ENCODE measurements around the gene BPI. TPM values are rescaled to one million over a fixed set of nuclear protein-coding genes. Genes with fewer than 3 reads are reported as not detected.

The BPI gene
- total RNA-seq, 1 experiment from 2014 or later = not detected

- intact Hi-C loops (cut with micrococcal nuclease; ENCODE audit: unreplicated experiment) = no loop called here
- no peak for TF ChIP-seq CTCF (IDR thresholded peaks at IDR 0.05; ENCODE audit: insufficient read depth in 1 of 2, low read depth in 1 of 2, low read length in 1 of 2, severe bottlenecking in 1 of 2, unreplicated experiment in 1 of 2)
- no peaks in the 10 kb centered on the region for H3K27me3 Mint-ChIP-seq (ENCODE audit: insufficient read depth, unreplicated experiment)
- H3K36me3 ChIP-seq (ENCODE audit: control insufficient read depth, insufficient read depth, low read length) = no peaks in the 10 kb centered on the region
- ChIA-PET POLR2A (no interaction called here), CTCF (no interaction called here)
- H3K27ac Mint-ChIP-seq (ENCODE audit: unreplicated experiment) = no peak overlapping the region
- H3K4me3 ChIP-seq (ENCODE audit: low read depth, low read length) = no peak overlapping the region
- H3K9me3 ChIP-seq = no peaks in the 10 kb centered on the region
- no TSS peak for BruUV-seq (replicated peaks)
- H3K27me3 ChIP-seq (replicated peaks; ENCODE audit: control insufficient read depth, insufficient read depth, low read length) = no peaks in the 10 kb centered on the region
- no peak for DNase-seq
- no peaks in the 10 kb centered on the region for H3K36me3 Mint-ChIP-seq (ENCODE audit: insufficient read depth, unreplicated experiment)
- no peaks in the 10 kb centered on the region for H3K4me1 ChIP-seq
- H3K9me3 Mint-ChIP-seq (ENCODE audit: unreplicated experiment) = no peaks in the 10 kb centered on the region
- H3K4me3 Mint-ChIP-seq (ENCODE audit: unreplicated experiment) = no peak overlapping the region
- H3K4me1 Mint-ChIP-seq (ENCODE audit: low read depth, unreplicated experiment) = no peaks in the 10 kb centered on the region
Observed at GRCh38 chr20:38358556-38358955, 54.6 kb downstream of the BPI start.

- H3K4me3 Mint-ChIP-seq (ENCODE audit: unreplicated experiment) = no peak overlapping the region
- Histone ChIP-seq H3K4me1 (no peaks in the 10 kb centered on the region), H3K9me3 (no peaks in the 10 kb centered on the region), H3K4me3 (ENCODE audit: low read depth, low read length) (no peak overlapping the region), H3K36me3 (ENCODE audit: control insufficient read depth, insufficient read depth, low read length) (no peaks in the 10 kb centered on the region), H3K27me3 (replicated peaks; ENCODE audit: control insufficient read depth, insufficient read depth, low read length) (no peaks in the 10 kb centered on the region)
- H3K27me3 Mint-ChIP-seq (ENCODE audit: insufficient read depth, unreplicated experiment) = no peaks in the 10 kb centered on the region
- no peak overlapping the region for H3K27ac Mint-ChIP-seq (ENCODE audit: unreplicated experiment)
- BruUV-seq (replicated peaks) = no TSS peak
- no peak for DNase-seq
- intact Hi-C loops (cut with micrococcal nuclease; ENCODE audit: unreplicated experiment) = no loop called here
- no peaks in the 10 kb centered on the region for H3K36me3 Mint-ChIP-seq (ENCODE audit: insufficient read depth, unreplicated experiment)
- no peak for TF ChIP-seq CTCF (IDR thresholded peaks at IDR 0.05; ENCODE audit: insufficient read depth in 1 of 2, low read depth in 1 of 2, low read length in 1 of 2, severe bottlenecking in 1 of 2, unreplicated experiment in 1 of 2)
- POLR2A ChIA-PET = no interaction called here
- no peaks in the 10 kb centered on the region for H3K4me1 Mint-ChIP-seq (ENCODE audit: low read depth, unreplicated experiment)
- CTCF ChIA-PET = interaction anchor here (0.6 to 2.8 kb wide), 2 partner anchors 45 to 58 kb away, joined by 5 to 8 read pairs; no protein-coding TSS in a partner anchor
- no peaks in the 10 kb centered on the region for H3K9me3 Mint-ChIP-seq (ENCODE audit: unreplicated experiment)
Observed at GRCh38 chr20:38363004-38363747, 59.2 kb downstream of the BPI start.

GRCh38 chr20:38369389-38369788 lies 65.4 kb downstream of the BPI start:
- H3K27me3 Mint-ChIP-seq (ENCODE audit: insufficient read depth, unreplicated experiment) = no peaks in the 10 kb centered on the region
- no peaks in the 10 kb centered on the region for H3K9me3 Mint-ChIP-seq (ENCODE audit: unreplicated experiment)
- peak in 1 of 2 experiments; percentile 46 for DNase-seq
- H3K4me1 Mint-ChIP-seq (ENCODE audit: low read depth, unreplicated experiment) = peaks cover 11% of the 10 kb centered on the region
- no peaks in the 10 kb centered on the region for H3K9me3 ChIP-seq
- 0 out of 2 replicates have a peak overlapping the region, but pooled peaks have one; percentile 3 for H3K4me3 ChIP-seq (ENCODE audit: low read depth, low read length)
- H3K27me3 ChIP-seq (replicated peaks; ENCODE audit: control insufficient read depth, insufficient read depth, low read length) = no peaks in the 10 kb centered on the region
- H3K4me3 Mint-ChIP-seq (ENCODE audit: unreplicated experiment) = peak overlapping the region; percentile 19
- ChIA-PET CTCF (interaction anchor here (0.7 to 1.0 kb wide), 3 partner anchors 31 to 47 kb away, joined by 3 to 4 read pairs (median 4); no protein-coding TSS in a partner anchor), POLR2A (no interaction called here)
- H3K4me1 ChIP-seq = peaks cover 15% of the 10 kb centered on the region
- TF ChIP-seq CTCF (IDR thresholded peaks at IDR 0.05; ENCODE audit: insufficient read depth in 1 of 2, low read depth in 1 of 2, low read length in 1 of 2, severe bottlenecking in 1 of 2, unreplicated experiment in 1 of 2) = no peak
- no TSS peak for BruUV-seq (replicated peaks)
- intact Hi-C loops (cut with micrococcal nuclease; ENCODE audit: unreplicated experiment) = no loop called here
- H3K36me3 ChIP-seq (ENCODE audit: control insufficient read depth, insufficient read depth, low read length) = no peaks in the 10 kb centered on the region
- H3K27ac Mint-ChIP-seq (ENCODE audit: unreplicated experiment) = no peak overlapping the region
- no peaks in the 10 kb centered on the region for H3K36me3 Mint-ChIP-seq (ENCODE audit: insufficient read depth, unreplicated experiment)
